Naive thymus-derived CD4-positive, alpha-beta T cell (primary cell): ENCODE measurements around the gene MRPL24. TPM values are rescaled to one million over a fixed set of nuclear protein-coding genes. Genes with fewer than 3 reads are reported as not detected.

Experiments used
- ATAC-seq: fragments of 150-1000 bp; cut with Tn5 transposase; 2 replicates; pipeline ENCODE4 v1.10.0; 2021; ENCODE audit warnings: mild to moderate bottlenecking, moderate library complexity
- CTCF ChIA-PET: fragments of 350-600 bp; sonication (Branson Sonifier 250); formaldehyde crosslinking; loops from one replicate; lab custom pipeline; 2021; ENCODE audit warnings: antibody characterized with exemption; lab: Charles Lee
- POLR2A ChIA-PET: fragments of 350-600 bp; sonication (Branson Sonifier 250); formaldehyde crosslinking; loops from one replicate; lab custom pipeline; 2021; ENCODE audit warnings: antibody characterized with exemption, inconsistent platforms; lab: Charles Lee
- DNase-seq, 9 donors: peaks; one replicate each; pipeline versions ENCODE4 v3.0.0 to v3.0.0-alpha.2; 2020 to 2022; ENCODE audit warnings: mixed read lengths in 1 of 9
- H3K27ac ChIP-seq: one replicate; pipeline ENCODE4 v1.7.0; 2013; ENCODE audit warnings: mild to moderate bottlenecking, low read depth, low read length, moderate library complexity
- H3K27me3 ChIP-seq, 2 donors: one replicate each; pipeline ENCODE4 v1.7.0; 2013; ENCODE audit warnings: low read length in 2 of 2, mild to moderate bottlenecking in 2 of 2, moderate library complexity in 2 of 2; ENCODE audit not compliant: control insufficient read depth in 2 of 2, insufficient read depth in 2 of 2
- H3K36me3 ChIP-seq, 3 experiments: 1 replicate in 2 of 3; 2 replicates in 1 of 3; pipeline ENCODE4 v1.7.0; 2013; ENCODE audit warnings: low read length in 3 of 3, mild to moderate bottlenecking in 3 of 3, moderate library complexity in 1 of 3; ENCODE audit not compliant: insufficient read depth in 3 of 3, control insufficient read depth in 2 of 3
- H3K4me1 ChIP-seq, 2 donors: one replicate each; pipeline ENCODE4 v1.7.0; 2013; ENCODE audit warnings: low read length in 2 of 2, mild to moderate bottlenecking in 2 of 2, moderate library complexity in 1 of 2; ENCODE audit not compliant: control insufficient read depth in 2 of 2, insufficient read depth in 2 of 2
- H3K4me3 ChIP-seq: 2 replicates; pipeline ENCODE4 v1.7.0; 2013; ENCODE audit warnings: mild to moderate bottlenecking, low read length
- H3K9me3 ChIP-seq, 3 experiments: 1 replicate in 2 of 3; 2 replicates in 1 of 3; pipeline ENCODE4 v1.7.0; 2013; ENCODE audit warnings: low read length in 3 of 3; ENCODE audit not compliant: control insufficient read depth in 2 of 3
- H3K27ac Mint-ChIP-seq, 9 donors: one replicate each; pipeline ENCODE4 v1.8.0; 2020 to 2022; ENCODE audit warnings: mixed read lengths in 9 of 9, mild to moderate bottlenecking in 8 of 9, moderate library complexity in 5 of 9, inconsistent platforms in 2 of 9
- H3K27me3 Mint-ChIP-seq, 5 donors: one replicate each; pipeline ENCODE4 v1.8.0; 2021 to 2022; ENCODE audit warnings: mixed read lengths in 5 of 5, mild to moderate bottlenecking in 1 of 5
- H3K36me3 Mint-ChIP-seq, 5 donors: one replicate each; pipeline ENCODE4 v1.8.0; 2020 to 2022; ENCODE audit warnings: mixed read lengths in 5 of 5, mild to moderate bottlenecking in 3 of 5, inconsistent platforms in 1 of 5
- H3K4me1 Mint-ChIP-seq, 7 donors: one replicate each; pipeline ENCODE4 v1.8.0; 2020 to 2022; ENCODE audit warnings: mixed read lengths in 7 of 7, mild to moderate bottlenecking in 3 of 7, inconsistent platforms in 1 of 7
- H3K4me3 Mint-ChIP-seq, 10 donors: one replicate each; pipeline ENCODE4 v1.8.0; 2020 to 2022; ENCODE audit warnings: mild to moderate bottlenecking in 10 of 10, mixed read lengths in 10 of 10, moderate library complexity in 6 of 10, inconsistent platforms in 2 of 10
- H3K9me3 Mint-ChIP-seq, 11 donors: one replicate each; pipeline ENCODE4 v1.8.0; 2020 to 2022; ENCODE audit warnings: mixed read lengths in 11 of 11, mild to moderate bottlenecking in 4 of 11, inconsistent platforms in 1 of 11, moderate library complexity in 1 of 11
- intact Hi-C, 2 donors: fragments of 100-400 bp; cut with micrococcal nuclease; formaldehyde crosslinking; loops; one replicate each; pipeline ENCODE4 v1.15.1; 2023
- polyA plus RNA-seq, 2 donors: library from polyadenylated mRNA; unstranded; fragments of 300-500 nt; fragmentation: Illumina TruSeq; gene quantifications; one replicate each; pipeline ENCODE4 v1.2.3, GENCODE V29; 2021
- total RNA-seq, 6 experiments: library from RNA in 5 of 6; stranded (reverse) in 5 of 6; gene quantifications; 1 replicate in 5 of 6; 2 replicates in 1 of 6; pipeline ENCODE4 v1.2.3 and lab custom pipeline; 2021 to 2026

MRPL24 gene
- total and polyA plus RNA-seq, 7 experiments from 2014 or later: 19.1 to 98.0 (median 49.2) TPM

DNA sequence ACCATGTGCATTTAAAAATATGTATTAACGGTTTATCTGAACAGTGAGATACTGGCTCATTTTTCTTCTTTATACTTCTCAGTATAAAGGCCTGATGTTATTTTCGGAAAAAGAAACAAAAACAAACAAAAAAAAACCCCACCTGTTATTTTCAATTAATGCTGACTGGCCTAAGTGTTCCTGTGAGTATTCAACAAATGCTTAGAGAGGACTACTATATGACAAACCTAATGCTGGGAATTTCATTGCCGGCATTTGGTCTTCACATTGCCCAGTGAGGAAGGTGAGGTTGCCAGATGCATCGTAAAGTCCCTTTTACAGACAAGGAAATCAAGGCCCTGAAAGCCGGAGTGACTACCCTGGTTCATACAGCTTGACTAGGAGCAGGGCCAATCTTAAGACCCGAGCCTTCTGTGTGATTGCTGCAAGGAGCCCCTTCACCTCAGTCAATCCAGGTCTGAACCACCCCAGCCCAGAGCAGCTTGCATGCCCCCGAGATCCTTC, 599 bp downstream of the MRPL24 start:
- no peaks in the 10 kb centered on the region for H3K9me3 ChIP-seq
- DNase-seq: no peak
- H3K4me1 ChIP-seq: peaks cover 16 to 20% of the 10 kb centered on the region in 2 donors
- no peak for ATAC-seq
- Mint-ChIP-seq H3K36me3 (peaks cover 0 to 23% (median 18%) of the 10 kb centered on the region in 5 donors), H3K27ac (peak overlapping the region; percentile 86 to 99 (median 98)), H3K4me3 (peak overlapping the region; percentile 94 to 99 (median 98)), H3K4me1 (peaks cover 19 to 44% (median 33%) of the 10 kb centered on the region in 7 donors), H3K9me3 (peaks cover 0 to 1% (median 0%) of the 10 kb centered on the region in 11 donors), H3K27me3 (no peaks in the 10 kb centered on the region)
- ChIA-PET POLR2A (interaction anchor here (1.0 to 4.6 kb wide), 8 partner anchors 11 to 78 kb away, joined by 3 to 77 read pairs (median 8); partner anchors contain the start of genes CRABP2, HDGF, ISG20L2 and METTL25B), CTCF (interaction anchor here (0.7 to 1.9 kb wide), 3 partner anchors 12 to 219 kb away, joined by 4 to 10 read pairs (median 6); partner anchors contain the start of genes ISG20L2, METTL25B and PRCC)
- intact Hi-C loops: loop anchor here (2.0 to 10.0 kb wide), 5 partner anchors 395 to 685 kb away; partner anchors contain the start of genes CCT3 (in 1 of the 2), ETV3 (in 1 of the 2), LAMTOR2 (in 1 of the 2) and PMF1 (in 1 of the 2)
- H3K27me3 ChIP-seq: no peaks in the 10 kb centered on the region
- peak overlapping the region; percentile 90 for H3K27ac ChIP-seq
- H3K36me3 ChIP-seq: peaks cover 0 to 55% (median 11%) of the 10 kb centered on the region in 3 experiments
- H3K4me3 ChIP-seq: peak overlapping the region; percentile 79

GRCh38 chr1:156738916-156739315, 2.0 kb downstream of the MRPL24 start:
- Histone ChIP-seq H3K27me3 (no peaks in the 10 kb centered on the region), H3K27ac (peak overlapping the region; percentile 51), H3K36me3 (peaks cover 0 to 44% (median 8%) of the 10 kb centered on the region in 3 experiments), H3K4me3 (no peak overlapping the region), H3K4me1 (peaks cover 16 to 20% of the 10 kb centered on the region in 2 donors), H3K9me3 (no peaks in the 10 kb centered on the region)
- H3K9me3 Mint-ChIP-seq: peaks cover 0 to 1% (median 0%) of the 10 kb centered on the region in 11 donors
- intact Hi-C loops: no loop called here
- peaks cover 19 to 36% (median 31%) of the 10 kb centered on the region in 7 donors for H3K4me1 Mint-ChIP-seq
- H3K4me3 Mint-ChIP-seq: peak overlapping the region in 7 of 10 donors; percentile 0 to 58 (median 39)
- no peaks in the 10 kb centered on the region for H3K27me3 Mint-ChIP-seq
- DNase-seq (no peak), ATAC-seq (no peak)
- CTCF ChIA-PET: interaction anchor here (1.3 kb wide), 1 partner anchor 10 kb away, joined by 3 read pairs; the partner anchor contains the start of genes ISG20L2 and METTL25B
- POLR2A ChIA-PET: interaction anchor here (0.6 to 4.6 kb wide), 4 partner anchors 11 to 241 kb away, joined by 3 to 77 read pairs (median 5); partner anchors contain the start of genes ISG20L2, METTL25B and PRCC
- peaks cover 0 to 21% (median 13%) of the 10 kb centered on the region in 5 donors for H3K36me3 Mint-ChIP-seq
- H3K27ac Mint-ChIP-seq: peak overlapping the region in 8 of 9 donors; percentile 18 to 84 (median 37)

DNA sequence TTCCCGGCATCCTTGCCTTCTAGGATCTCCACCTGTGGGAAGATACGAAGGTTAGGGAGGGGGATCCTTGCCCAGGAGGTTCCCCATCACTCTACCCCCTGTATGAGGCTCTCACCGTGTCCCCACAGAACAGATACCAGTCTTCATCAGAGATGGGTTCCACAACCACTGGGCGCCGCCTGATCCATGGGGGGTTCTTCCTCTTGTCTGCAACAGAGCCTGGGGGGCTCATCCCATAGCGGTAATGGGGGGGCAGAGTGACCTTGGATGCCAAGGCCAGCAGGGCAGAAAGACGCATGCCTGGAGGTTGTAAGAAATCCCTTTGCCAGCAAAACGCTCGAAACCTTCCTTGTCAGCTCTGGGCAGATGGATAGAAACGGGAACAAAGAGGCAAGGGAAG, 2.5 kb downstream of the MRPL24 start:
- Mint-ChIP-seq H3K4me3 (no peak overlapping the region), H3K36me3 (peaks cover 0 to 19% (median 12%) of the 10 kb centered on the region in 5 donors), H3K4me1 (peaks cover 19 to 35% (median 31%) of the 10 kb centered on the region in 7 donors), H3K27me3 (no peaks in the 10 kb centered on the region), H3K9me3 (peaks cover 0 to 1% (median 0%) of the 10 kb centered on the region in 11 donors), H3K27ac (peak overlapping the region in 3 of 9 donors; percentile 38 to 68 (median 58))
- Histone ChIP-seq H3K4me3 (no peak overlapping the region), H3K36me3 (peaks cover 0 to 39% (median 8%) of the 10 kb centered on the region in 3 experiments), H3K27ac (peak overlapping the region; percentile 19), H3K4me1 (peaks cover 16 to 20% of the 10 kb centered on the region in 2 donors), H3K27me3 (no peaks in the 10 kb centered on the region), H3K9me3 (no peaks in the 10 kb centered on the region)
- POLR2A ChIA-PET: interaction anchor here (1.7 to 4.6 kb wide), 2 partner anchors 10 to 29 kb away, joined by 7 to 77 read pairs; partner anchors contain the start of genes ISG20L2, METTL25B and PRCC
- ATAC-seq: no peak
- CTCF ChIA-PET: interaction anchor here (1.3 kb wide), 1 partner anchor 10 kb away, joined by 3 read pairs; the partner anchor contains the start of genes ISG20L2 and METTL25B
- intact Hi-C loops: no loop called here
- no peak for DNase-seq

DNA sequence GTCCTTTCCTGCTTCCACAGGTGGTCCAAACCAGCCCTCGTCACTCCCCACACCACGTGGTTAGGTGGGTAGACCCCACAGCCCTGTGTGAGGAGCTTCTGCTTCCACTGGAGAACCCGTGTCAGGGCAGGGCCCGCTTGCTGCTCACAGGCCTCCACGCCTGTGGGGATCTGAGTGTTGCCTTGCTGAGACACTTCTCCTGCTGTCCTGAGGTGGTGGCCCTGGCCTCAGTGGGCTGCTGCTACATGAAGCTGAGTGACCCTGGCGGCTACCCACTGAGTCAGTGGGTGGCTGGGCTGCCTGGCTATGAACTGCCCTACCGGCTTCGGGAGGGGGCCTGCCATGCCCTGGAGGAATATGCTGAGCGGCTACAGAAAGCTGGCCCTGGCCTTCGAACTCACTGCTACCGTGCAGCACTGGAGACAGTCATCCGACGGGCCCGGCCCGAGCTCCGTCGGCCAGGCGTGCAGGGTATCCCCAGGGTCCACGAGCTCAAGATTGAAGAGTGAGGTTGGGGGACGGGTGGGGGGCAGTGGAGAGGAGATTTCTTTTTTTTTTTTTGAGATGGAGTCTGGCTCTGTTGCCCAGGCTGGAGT, 6.8 kb downstream of the MRPL24 start:
- Mint-ChIP-seq H3K27ac (no peak overlapping the region), H3K27me3 (no peaks in the 10 kb centered on the region), H3K9me3 (no peaks in the 10 kb centered on the region), H3K4me1 (peaks cover 8 to 23% (median 18%) of the 10 kb centered on the region in 7 donors), H3K4me3 (no peak overlapping the region), H3K36me3 (peaks cover 0 to 11% (median 6%) of the 10 kb centered on the region in 5 donors)
- no peak for DNase-seq
- H3K36me3 ChIP-seq: peaks cover 0 to 28% (median 8%) of the 10 kb centered on the region in 3 experiments
- no peaks in the 10 kb centered on the region for H3K27me3 ChIP-seq
- intact Hi-C loops: no loop called here
- CTCF ChIA-PET: no interaction called here
- no peaks in the 10 kb centered on the region for H3K9me3 ChIP-seq
- no peak for ATAC-seq
- no peak overlapping the region for H3K4me3 ChIP-seq
- peaks cover under 1 to 4% of the 10 kb centered on the region in 2 donors for H3K4me1 ChIP-seq
- POLR2A ChIA-PET: no interaction called here
- no peak overlapping the region for H3K27ac ChIP-seq

DNA sequence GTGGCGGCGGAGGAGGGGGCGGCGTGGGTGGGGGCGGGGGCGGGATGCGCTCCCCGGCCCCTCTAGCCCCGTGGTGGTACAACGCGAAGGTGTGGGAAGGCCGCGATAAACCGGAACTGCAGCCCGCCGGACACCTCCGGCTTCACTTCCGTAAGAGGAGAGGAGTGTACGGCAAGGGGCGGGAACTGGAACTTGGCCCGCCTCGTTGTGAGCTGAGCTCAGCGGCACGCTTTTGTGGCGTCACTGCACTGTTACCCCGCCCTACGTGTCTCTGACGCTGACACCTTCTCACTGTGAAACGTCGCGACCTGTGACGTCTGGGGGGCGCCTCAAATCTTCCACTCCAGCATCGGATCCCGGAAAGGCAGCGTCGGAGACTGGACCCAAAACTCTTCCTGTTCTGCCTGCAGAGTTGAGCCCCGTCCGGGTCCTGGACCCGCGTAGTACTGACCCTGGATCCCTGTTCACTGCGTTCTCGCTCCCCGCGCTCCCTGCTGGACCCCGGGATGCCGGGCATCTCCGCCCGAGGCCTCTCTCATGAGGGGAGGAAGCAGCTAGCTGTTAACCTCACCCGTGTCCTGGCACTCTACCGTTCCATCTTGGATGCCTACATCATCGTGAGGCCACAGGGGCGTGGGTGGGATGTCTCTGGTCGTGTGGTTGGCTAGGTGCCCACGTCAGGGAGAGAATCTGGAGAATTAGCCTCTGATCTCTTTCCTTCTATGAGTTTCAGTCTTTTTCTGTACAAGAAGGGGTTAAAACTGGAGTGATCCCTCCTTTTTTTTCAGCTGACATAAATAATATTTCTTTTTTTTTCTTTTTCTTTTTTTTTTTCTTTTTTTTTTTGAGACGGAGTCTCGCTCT, 12.1 kb downstream of the MRPL24 start, which contains the start of gene ISG20L2:
TSS of gene ISG20L2 (minus strand) at position 168 of the 864 bp plus-strand sequence. CDS start 1,114 bp downstream, outside the sequence.
- no peaks in the 10 kb centered on the region for H3K9me3 ChIP-seq

More for the DNA sequence above, 12.1 kb downstream of the MRPL24 start, which contains the start of gene ISG20L2:
- Mint-ChIP-seq H3K36me3 (peaks cover 6 to 16% (median 14%) of the 10 kb centered on the region in 5 donors), H3K9me3 (no peaks in the 10 kb centered on the region), H3K4me1 (peaks cover 18 to 35% (median 22%) of the 10 kb centered on the region in 7 donors), H3K4me3 (no peak within 1 kb of the TSS), H3K27me3 (no peaks in the 10 kb centered on the region), H3K27ac (peak within 1 kb of the TSS in 4 of 9 donors; percentile 94 to 99 (median 98))
- peak within 1 kb of the TSS; percentile 97 for H3K4me3 ChIP-seq
- H3K27me3 ChIP-seq: no peaks in the 10 kb centered on the region
- DNase-seq (peak; percentile 76 to 98 (median 94)), ATAC-seq (peak; percentile 96)
- ChIA-PET POLR2A (interaction anchor here (0.6 to 6.0 kb wide), 15 partner anchors 12 to 456 kb away, joined by 3 to 77 read pairs (median 7); partner anchors contain the start of genes HDGF, MEF2D, MRPL24 and PRCC), CTCF (interaction anchor here (0.6 to 6.9 kb wide), 9 partner anchors 10 to 164 kb away, joined by 3 to 234 read pairs (median 4); partner anchors contain the start of genes INSRR, MRPL24, NTRK1 and PEAR1)
- peaks cover 38 to 40% of the 10 kb centered on the region in 2 donors for H3K4me1 ChIP-seq
- peaks cover 4 to 20% (median 6%) of the 10 kb centered on the region in 3 experiments for H3K36me3 ChIP-seq
- H3K27ac ChIP-seq: peak within 1 kb of the TSS; percentile 95
- intact Hi-C loops: loop anchor here (1.0 to 10.0 kb wide), 11 partner anchors 12 to 394 kb away; partner anchors contain the start of genes CCT3 (in 2 of the 2), HDGF (in 2 of the 2), MRPL24 (in 2 of the 2) and PRCC (in 2 of the 2)
